Colonic mucosa (tissue), 4 donors: Measurements from ENCODE around the gene NBEA. TPM values are rescaled to one million over a fixed set of nuclear protein-coding genes. Genes with fewer than 3 reads are reported as not detected.
"Not testable (repeated sequence)": the region's sequence is repeated elsewhere in the genome, so short reads cannot be mapped to it uniquely, and the experiment has no call there.

ENCODE experiments used
- DNase-seq: peaks from one replicate; pipeline ENCODE4 v3.0.0-alpha.2; 2020
- H3K27ac ChIP-seq: fragments of 200-600 bp; one replicate; pipeline ENCODE4 v1.8.0; 2021
- H3K27me3 ChIP-seq: fragments of 200-600 bp; one replicate; pipeline ENCODE4 v1.8.0; 2021
- H3K36me3 ChIP-seq: fragments of 200-600 bp; one replicate; pipeline ENCODE4 v1.8.0; 2021
- H3K4me1 ChIP-seq: fragments of 200-600 bp; one replicate; pipeline ENCODE4 v1.8.0; 2021; ENCODE audit warnings: mild to moderate bottlenecking
- H3K4me3 ChIP-seq: fragments of 200-600 bp; one replicate; pipeline ENCODE4 v1.8.0; 2021
- H3K9ac ChIP-seq, 2 donors: one replicate each; pipeline ENCODE4 v1.7.0; 2013; ENCODE audit warnings: control low read depth in 2 of 2, low read depth in 2 of 2, low read length in 2 of 2
- H3K9me3 ChIP-seq: fragments of 200-600 bp; one replicate; pipeline ENCODE4 v1.8.0; 2021
- intact Hi-C: fragments of 100-400 bp; cut with DNase I; formaldehyde crosslinking; loops from one replicate; pipeline ENCODE4 v1.14.1; 2022
- total RNA-seq, 2 donors: library from RNA; stranded (reverse); fragmentation: NEBNext Ultra II Directional in 1 of 2; extraction: Animal tissue kit (Norgen Biotek cat#: 25700) in 1 of 2; gene quantifications; one replicate each; pipeline ENCODE4 v1.2.1, GENCODE V29; 2021
- TF ChIP-seq, protein P1 (sequence below): fragments of 200-600 bp; IDR thresholded peaks from one replicate; pipeline ENCODE4 v1.8.0; 2022; ENCODE audit warnings: antibody characterized with exemption, mild to moderate bottlenecking
- donor health status: healthy.
- donor health status: DM: no; HTN: no; CAD: no.
- donor health status: DM: no; HTN: no; CAD: no.

Gene NBEA
- total RNA-seq, 2 donors from 2014 or later = 1.9 to 5.5 TPM

DNA sequence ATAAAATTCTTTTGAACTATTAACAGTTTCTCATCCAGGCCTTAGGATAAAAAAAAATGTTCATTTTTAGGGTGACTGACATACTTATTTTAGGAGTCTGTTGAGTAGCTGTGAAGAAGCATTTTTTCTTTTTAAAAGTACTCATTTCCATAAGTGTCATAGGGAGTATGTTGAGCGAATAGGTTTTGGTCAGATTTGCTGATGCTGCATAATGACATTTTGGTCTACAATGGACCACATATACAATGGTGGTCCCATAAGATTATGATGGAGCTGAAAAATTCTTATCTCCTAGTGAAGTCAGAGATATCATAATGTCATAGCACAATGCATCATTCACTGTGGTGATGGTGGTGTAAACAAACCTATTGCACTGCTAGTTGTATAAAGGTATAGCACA lies 17.4 kb downstream of the NBEA start:
- no peaks in the 10 kb centered on the region for H3K4me1 ChIP-seq
- intact Hi-C loops = no loop called here
- TF ChIP-seq, protein P1, sequence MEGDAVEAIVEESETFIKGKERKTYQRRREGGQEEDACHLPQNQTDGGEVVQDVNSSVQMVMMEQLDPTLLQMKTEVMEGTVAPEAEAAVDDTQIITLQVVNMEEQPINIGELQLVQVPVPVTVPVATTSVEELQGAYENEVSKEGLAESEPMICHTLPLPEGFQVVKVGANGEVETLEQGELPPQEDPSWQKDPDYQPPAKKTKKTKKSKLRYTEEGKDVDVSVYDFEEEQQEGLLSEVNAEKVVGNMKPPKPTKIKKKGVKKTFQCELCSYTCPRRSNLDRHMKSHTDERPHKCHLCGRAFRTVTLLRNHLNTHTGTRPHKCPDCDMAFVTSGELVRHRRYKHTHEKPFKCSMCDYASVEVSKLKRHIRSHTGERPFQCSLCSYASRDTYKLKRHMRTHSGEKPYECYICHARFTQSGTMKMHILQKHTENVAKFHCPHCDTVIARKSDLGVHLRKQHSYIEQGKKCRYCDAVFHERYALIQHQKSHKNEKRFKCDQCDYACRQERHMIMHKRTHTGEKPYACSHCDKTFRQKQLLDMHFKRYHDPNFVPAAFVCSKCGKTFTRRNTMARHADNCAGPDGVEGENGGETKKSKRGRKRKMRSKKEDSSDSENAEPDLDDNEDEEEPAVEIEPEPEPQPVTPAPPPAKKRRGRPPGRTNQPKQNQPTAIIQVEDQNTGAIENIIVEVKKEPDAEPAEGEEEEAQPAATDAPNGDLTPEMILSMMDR = no peak
- H3K9me3 ChIP-seq = no peaks in the 10 kb centered on the region
- no peak for DNase-seq
- no peaks in the 10 kb centered on the region for H3K27me3 ChIP-seq
- H3K9ac ChIP-seq = no peak overlapping the region
- no peak overlapping the region for H3K27ac ChIP-seq
- no peak overlapping the region for H3K4me3 ChIP-seq
- H3K36me3 ChIP-seq = no peaks in the 10 kb centered on the region

DNA sequence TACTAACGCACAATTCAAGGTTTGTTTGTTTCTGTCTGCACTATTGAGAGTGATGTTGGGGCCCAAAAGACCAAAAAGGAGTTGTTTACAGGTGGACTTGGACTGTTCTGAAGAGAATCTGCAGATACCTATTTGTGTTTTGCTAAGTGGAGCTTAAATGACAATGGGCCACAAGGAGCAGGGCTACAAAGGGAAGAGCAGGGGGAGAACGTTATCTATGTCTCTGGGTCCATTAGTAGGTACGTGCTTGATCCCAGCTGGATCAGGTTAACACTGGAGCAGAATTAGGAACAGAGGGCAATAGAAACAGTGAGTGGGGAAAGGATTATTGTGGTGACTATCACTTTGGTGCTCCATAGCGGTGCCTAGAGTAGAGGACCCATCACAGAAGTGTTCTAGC lies 22.5 kb downstream of the NBEA start:
- TF ChIP-seq, protein P1 = no peak
- no peak overlapping the region for H3K27ac ChIP-seq
- H3K36me3 ChIP-seq = no peaks in the 10 kb centered on the region
- H3K4me1 ChIP-seq = no peaks in the 10 kb centered on the region
- no peaks in the 10 kb centered on the region for H3K9me3 ChIP-seq
- intact Hi-C loops = no loop called here
- H3K4me3 ChIP-seq = no peak overlapping the region
- DNase-seq = no peak
- H3K27me3 ChIP-seq = no peaks in the 10 kb centered on the region
- H3K9ac ChIP-seq = no peak overlapping the region

DNA sequence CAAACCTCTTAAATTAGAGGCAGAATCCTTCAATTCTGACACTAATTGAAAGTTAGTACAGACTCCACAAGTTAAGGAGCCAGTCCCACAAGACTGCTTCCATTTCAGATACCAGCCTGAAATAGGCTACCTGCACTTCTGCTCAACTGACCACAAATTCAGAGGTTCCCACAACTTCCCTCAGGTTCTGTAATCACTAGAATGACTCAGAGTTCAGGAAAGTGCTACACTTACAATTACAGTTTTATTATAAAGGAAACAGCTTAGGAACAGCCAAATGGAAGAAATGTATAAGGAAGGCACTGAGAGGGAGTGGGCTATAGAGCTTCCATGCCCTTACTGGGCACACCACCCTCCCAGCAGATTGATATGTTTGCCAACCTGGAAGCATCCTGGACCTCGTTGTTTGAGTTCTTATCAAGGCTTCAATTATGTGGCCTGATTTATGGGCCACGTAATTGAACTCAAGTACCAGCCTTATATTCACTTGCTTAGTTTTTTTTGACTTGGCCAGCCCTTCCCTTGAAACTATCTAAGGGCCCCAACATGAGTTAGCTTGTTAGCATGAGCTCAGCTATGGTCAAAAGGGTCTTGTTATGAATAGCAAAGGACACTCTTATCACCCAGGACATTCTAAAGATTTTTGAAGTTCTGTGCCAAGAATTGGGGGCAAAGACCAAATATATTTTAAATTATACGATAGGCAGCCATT lies 25.9 kb downstream of the NBEA start:
- intact Hi-C loops = no loop called here
- H3K27me3 ChIP-seq = no peaks in the 10 kb centered on the region
- TF ChIP-seq, protein P1 = no peak
- no peaks in the 10 kb centered on the region for H3K9me3 ChIP-seq
- H3K9ac ChIP-seq = no peak overlapping the region
- H3K36me3 ChIP-seq = no peaks in the 10 kb centered on the region
- no peak overlapping the region for H3K4me3 ChIP-seq
- no peak overlapping the region for H3K27ac ChIP-seq
- H3K4me1 ChIP-seq = no peaks in the 10 kb centered on the region
- DNase-seq = no peak

DNA sequence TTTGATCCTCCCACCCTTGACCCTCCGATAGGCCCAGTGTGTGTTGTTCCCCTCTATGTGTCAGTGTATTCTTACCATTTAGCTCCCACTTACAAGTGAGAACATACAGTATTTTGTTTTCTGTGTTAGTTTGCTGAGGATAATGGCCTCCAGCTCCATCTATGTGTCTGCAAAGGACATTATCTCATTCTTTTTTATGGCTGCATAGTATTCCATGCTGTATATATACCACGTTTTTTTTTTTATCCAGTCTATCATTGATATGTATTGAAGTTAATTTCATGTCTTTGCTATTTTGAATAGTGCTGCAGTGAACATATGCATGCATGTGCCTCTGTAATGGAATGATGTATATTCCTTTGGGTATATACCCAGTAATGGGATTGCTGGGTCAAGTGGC lies 27.5 kb downstream of the NBEA start:
- H3K27ac ChIP-seq, intact Hi-C loops, H3K4me1 ChIP-seq, DNase-seq, H3K9me3 ChIP-seq, H3K4me3 ChIP-seq, H3K27me3 ChIP-seq, H3K36me3 ChIP-seq, H3K9ac ChIP-seq: not testable (repeated sequence)

DNA sequence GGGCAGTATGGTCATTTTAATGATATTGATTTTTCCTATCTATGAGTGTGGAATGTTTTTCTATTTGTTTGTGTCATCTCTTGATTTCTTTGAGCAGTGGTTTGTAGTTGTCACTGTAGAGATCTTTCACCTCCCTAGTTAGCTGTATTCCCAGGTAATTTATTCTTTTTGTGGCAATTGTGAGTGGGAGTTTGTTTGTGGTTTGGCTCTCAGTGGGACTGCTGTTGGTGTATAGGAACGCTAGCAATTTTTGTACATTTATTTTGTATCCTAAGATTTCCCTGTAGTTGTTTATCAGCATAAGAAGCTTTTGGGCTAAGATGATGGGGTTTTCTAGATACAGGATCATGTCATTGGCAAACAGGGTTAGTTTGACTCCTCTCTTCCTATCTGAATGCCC lies 28.9 kb downstream of the NBEA start:
- H3K36me3 ChIP-seq = no peaks in the 10 kb centered on the region
- TF ChIP-seq, protein P1 = no peak
- no peaks in the 10 kb centered on the region for H3K27me3 ChIP-seq
- H3K9me3 ChIP-seq = no peaks in the 10 kb centered on the region
- DNase-seq = no peak
- no peak overlapping the region for H3K4me3 ChIP-seq
- intact Hi-C loops = no loop called here
- no peak overlapping the region for H3K27ac ChIP-seq
- no peak overlapping the region for H3K9ac ChIP-seq
- no peaks in the 10 kb centered on the region for H3K4me1 ChIP-seq

DNA sequence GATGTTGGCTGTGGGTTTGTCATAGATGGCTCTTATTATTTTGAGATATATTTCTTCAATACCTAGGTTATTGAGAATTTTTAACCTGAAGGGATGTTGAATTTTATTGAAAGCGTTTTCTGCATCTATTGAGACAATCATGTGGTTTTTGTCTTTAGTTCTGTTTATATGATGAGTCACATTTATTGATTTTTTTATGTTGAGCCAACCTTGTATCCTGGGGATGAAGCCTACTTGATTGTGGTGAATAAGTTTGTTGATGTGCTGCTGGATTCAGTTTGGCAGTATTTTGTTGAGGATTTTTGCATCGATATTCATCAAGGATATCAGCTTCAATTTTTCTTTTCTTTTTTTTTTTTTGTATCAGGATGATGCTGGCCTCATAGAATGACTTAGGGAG lies 29.4 kb downstream of the NBEA start:
- intact Hi-C loops = no loop called here
- no peak overlapping the region for H3K9ac ChIP-seq
- H3K27ac ChIP-seq = no peak overlapping the region
- H3K27me3 ChIP-seq = no peaks in the 10 kb centered on the region
- no peaks in the 10 kb centered on the region for H3K9me3 ChIP-seq
- no peak overlapping the region for H3K4me3 ChIP-seq
- H3K4me1 ChIP-seq = no peaks in the 10 kb centered on the region
- H3K36me3 ChIP-seq = no peaks in the 10 kb centered on the region
- no peak for DNase-seq
- TF ChIP-seq, protein P1 = no peak

DNA sequence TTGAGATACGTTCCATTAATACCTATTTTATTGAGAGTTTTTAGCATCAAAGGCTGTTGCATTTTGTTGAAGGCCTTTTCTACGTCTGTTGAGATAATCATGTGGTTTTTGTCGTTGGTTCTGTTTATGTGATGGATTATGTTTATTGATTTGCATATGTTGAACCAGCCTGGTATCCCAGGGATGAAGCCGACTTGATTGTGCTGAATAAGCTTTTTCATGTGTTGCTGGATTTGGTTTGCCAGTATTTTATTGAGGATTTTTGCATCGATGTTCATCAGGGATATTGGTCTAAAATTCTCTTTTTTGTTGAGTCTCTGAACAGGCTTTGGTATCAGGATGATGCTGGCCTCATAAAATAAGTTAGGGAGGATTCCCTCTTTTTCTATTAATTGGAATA lies 43.1 kb downstream of the NBEA start:
- H3K4me3 ChIP-seq, H3K9ac ChIP-seq, H3K27ac ChIP-seq, H3K4me1 ChIP-seq, H3K36me3 ChIP-seq, H3K9me3 ChIP-seq, H3K27me3 ChIP-seq, DNase-seq, intact Hi-C loops: not testable (repeated sequence)
